PC-3 (cell line): Measurements from ENCODE around the gene CDHR1. TPM values are rescaled to one million over a fixed set of nuclear protein-coding genes. Genes with fewer than 3 reads are reported as not detected.

Experiments used
- ATAC-seq: fragments of 200-7000 bp; cut with Tn5 transposase; 2 replicates; pipeline ENCODE4 v1.9.1; 2020; ENCODE audit warnings: mild to moderate bottlenecking, moderate library complexity
- BruUV-seq: library from RNA; stranded (reverse); fragments of 400-500 nt; replicated peaks from 2 replicates; lab custom pipeline; 2021; lab: Mats Ljungman, UMichigan
- CTCF ChIA-PET: fragments of 300-600 bp; sonication (Branson Sonifier 250); formaldehyde crosslinking; loops from one replicate; lab custom pipeline; 2022; ENCODE audit warnings: antibody characterized with exemption; lab: Charles Lee
- POLR2A ChIA-PET: fragments of 300-600 bp; sonication (Branson Sonifier 250); formaldehyde crosslinking; loops from one replicate; lab custom pipeline; 2022; ENCODE audit warnings: antibody characterized with exemption; ENCODE audit not compliant: unreplicated experiment; lab: Charles Lee
- DNase-seq: peaks from one replicate; pipeline ENCODE4 v3.0.0-alpha.2; 2015
- H2AFZ ChIP-seq: fragments of 300-600 bp; sonication (generic); 2 replicates; pipeline ENCODE4 v1.6.0; 2016; ENCODE audit warnings: antibody characterized with exemption, low read length
- H3F3A ChIP-seq: fragments of 300-600 bp; sonication (generic); one replicate; pipeline ENCODE4 v1.6.0; 2017; ENCODE audit warnings: antibody characterized with exemption, low read length, control low read depth, mild to moderate bottlenecking; ENCODE audit not compliant: unreplicated experiment
- H3K27ac ChIP-seq: fragments of 300-600 bp; sonication (generic); 2 replicates; pipeline ENCODE4 v1.5.1; 2016; ENCODE audit warnings: mild to moderate bottlenecking, low read length
- H3K27me3 ChIP-seq: fragments of 300-600 bp; sonication (generic); 2 replicates; pipeline ENCODE4 v1.6.1; 2016; ENCODE audit warnings: low read length, mixed read lengths
- H3K36me3 ChIP-seq: fragments of 300-600 bp; sonication (generic); 2 replicates; pipeline ENCODE4 v1.6.1; 2016; ENCODE audit warnings: low read depth, mixed run types, low read length, mixed read lengths
- H3K4me1 ChIP-seq: fragments of 300-600 bp; sonication (generic); 2 replicates; pipeline ENCODE4 v1.5.1; 2016; ENCODE audit warnings: low read length; ENCODE audit not compliant: insufficient read depth
- H3K4me2 ChIP-seq: fragments of 300-600 bp; sonication (generic); 2 replicates; pipeline ENCODE4 v1.6.0; 2016; ENCODE audit warnings: low read length
- H3K4me3 ChIP-seq: fragments of 300-600 bp; sonication (generic); 2 replicates; pipeline ENCODE4 v1.5.1; 2016; ENCODE audit warnings: mild to moderate bottlenecking, low read length, mixed read lengths
- H3K79me2 ChIP-seq: fragments of 300-600 bp; sonication (generic); 2 replicates; pipeline ENCODE4 v1.6.1; 2017; ENCODE audit warnings: low read length, mixed read lengths
- H3K9ac ChIP-seq: fragments of 300-600 bp; sonication (generic); 2 replicates; pipeline ENCODE4 v1.6.0; 2016; ENCODE audit warnings: mild to moderate bottlenecking, low read length
- H3K9me2 ChIP-seq: fragments of 300-600 bp; sonication (generic); replicated peaks from 2 replicates; pipeline ENCODE4 v1.6.1; 2016; ENCODE audit warnings: mixed run types, low read length, mixed read lengths
- H3K9me3 ChIP-seq: fragments of 300-600 bp; sonication (generic); 2 replicates; pipeline ENCODE4 v1.6.1; 2016; ENCODE audit warnings: low read length, mixed read lengths
- H4K20me1 ChIP-seq: fragments of 300-600 bp; sonication (generic); 2 replicates; pipeline ENCODE4 v1.6.1; 2016; ENCODE audit warnings: low read length, mixed read lengths
- CTCF ChIP-seq: fragments of 300-600 bp; sonication (generic); conservative IDR thresholded peaks from 2 replicates; pipeline ENCODE4 v1.5.1; 2017; ENCODE audit warnings: antibody characterized with exemption, low read depth, mild to moderate bottlenecking, low read length
- EZH2 ChIP-seq: fragments of 300-600 bp; sonication (generic); IDR thresholded peaks from one replicate; pipeline ENCODE4 v1.6.1; 2017; ENCODE audit warnings: antibody characterized with exemption, mild to moderate bottlenecking, low read length; ENCODE audit not compliant: unreplicated experiment
- EZH2phosphoT487 ChIP-seq: fragments of 300-600 bp; sonication (generic); IDR thresholded peaks from 2 replicates; pipeline ENCODE4 v1.6.1; 2018; ENCODE audit warnings: mild to moderate bottlenecking, antibody characterized with exemption, low read length, borderline replicate concordance
- intact Hi-C: fragments of 100-400 bp; cut with micrococcal nuclease; formaldehyde crosslinking; loops from 2 replicates; pipeline ENCODE4 v1.9.0; 2023
- total RNA-seq: library from RNA; depleted of rRNA; stranded (reverse); fragments of >200 nt; gene quantifications from 2 replicates; pipeline ENCODE4 v1.2.3, GENCODE V29; 2014

The CDHR1 gene
- total RNA-seq, 1 experiment from 2014 or later: not detected

- H3K9me3 ChIP-seq: no peaks in the 10 kb centered on the region
- no peaks in the 10 kb centered on the region for H3K79me2 ChIP-seq
- ChIA-PET POLR2A (no interaction called here), CTCF (no interaction called here)
- no peaks in the 10 kb centered on the region for H3K27me3 ChIP-seq
- no peak overlapping the region for H2AFZ ChIP-seq
- H3K4me1 ChIP-seq: no peaks in the 10 kb centered on the region
- no peak for TF ChIP-seq EZH2
- no peak for TF ChIP-seq CTCF
- TF ChIP-seq EZH2phosphoT487: no peak
- no peaks in the 10 kb centered on the region for H3F3A ChIP-seq
- peaks cover 34% of the 10 kb centered on the region for H3K36me3 ChIP-seq
- no peak for ATAC-seq
- BruUV-seq: no TSS peak
- H3K9me2 ChIP-seq: no peaks in the 10 kb centered on the region
- DNase-seq: no peak
- no peak overlapping the region for H3K4me3 ChIP-seq
- no peak overlapping the region for H3K4me2 ChIP-seq
- H3K9ac ChIP-seq: no peak overlapping the region
- intact Hi-C loops: no loop called here
- no peaks in the 10 kb centered on the region for H4K20me1 ChIP-seq
- no peak overlapping the region for H3K27ac ChIP-seq
Measured at GRCh38 chr10:84155521-84155920, 38.8 kb upstream of the CDHR1 start.

- POLR2A ChIA-PET: no interaction called here
Measured at GRCh38 chr10:84156009-84156408, 38.3 kb upstream of the CDHR1 start.

More at GRCh38 chr10:84156009-84156408, 38.3 kb upstream of the CDHR1 start:
- Histone ChIP-seq H3K9ac (no peak overlapping the region), H3K4me2 (no peak overlapping the region), H3K27ac (no peak overlapping the region), H3K79me2 (no peaks in the 10 kb centered on the region), H3K9me2 (no peaks in the 10 kb centered on the region), H3K27me3 (no peaks in the 10 kb centered on the region), H2AFZ (no peak overlapping the region), H3K9me3 (no peaks in the 10 kb centered on the region), H3K36me3 (peaks cover 29% of the 10 kb centered on the region), H4K20me1 (no peaks in the 10 kb centered on the region), H3K4me3 (no peak overlapping the region), H3F3A (no peaks in the 10 kb centered on the region), H3K4me1 (no peaks in the 10 kb centered on the region)
- BruUV-seq: no TSS peak
- intact Hi-C loops: no loop called here
- no peak for DNase-seq
- TF ChIP-seq EZH2phosphoT487: no peak
- TF ChIP-seq EZH2: no peak
- no peak for TF ChIP-seq CTCF
- CTCF ChIA-PET: no interaction called here
- ATAC-seq: no peak
